Occipital lobe (tissue), 2 donors: ENCODE data around the gene SPOCK1. TPM values are rescaled to one million over a fixed set of nuclear protein-coding genes. Genes with fewer than 3 reads are reported as not detected.

Experiments
- DNase-seq: peaks from one replicate; lab custom pipeline; 2025; lab: John Stamatoyannopoulos, UW
- total RNA-seq: library from RNA; depleted of rRNA; stranded (reverse); fragments of >200 nt; gene quantifications from one replicate; pipeline ENCODE4 v1.2.3, GENCODE V29; 2014

SPOCK1 gene
- total RNA-seq, 1 donor from 2014 or later = 36.7 TPM

- DNase-seq = no peak
Measured at GRCh38 chr5:137365126-137365865, 133.8 kb downstream of the SPOCK1 start.

GRCh38 chr5:137361280-137361679 is 137.8 kb downstream of the SPOCK1 start:
- no peak for DNase-seq

- DNase-seq = no peak
Measured at GRCh38 chr5:137360607-137361006, 138.5 kb downstream of the SPOCK1 start.

GRCh38 chr5:137359941-137360340 is 139.2 kb downstream of the SPOCK1 start:
- no peak for DNase-seq

GRCh38 chr5:137357436-137357835 is 141.7 kb downstream of the SPOCK1 start:
- no peak for DNase-seq

- DNase-seq = no peak
Measured at GRCh38 chr5:137356127-137356526, 143.0 kb downstream of the SPOCK1 start.

- DNase-seq = no peak
Measured at GRCh38 chr5:137355708-137356107, 143.4 kb downstream of the SPOCK1 start.

GRCh38 chr5:137352095-137352494 is 147.0 kb downstream of the SPOCK1 start:
- no peak for DNase-seq

GRCh38 chr5:137350791-137351190 is 148.3 kb downstream of the SPOCK1 start:
- DNase-seq = no peak

- no peak for DNase-seq
Measured at GRCh38 chr5:137348759-137349158, 150.4 kb downstream of the SPOCK1 start.

GRCh38 chr5:137347865-137348264 is 151.3 kb downstream of the SPOCK1 start:
- DNase-seq = no peak

- no peak for DNase-seq
Measured at GRCh38 chr5:137346281-137346680, 152.8 kb downstream of the SPOCK1 start.

GRCh38 chr5:137345396-137345795 is 153.7 kb downstream of the SPOCK1 start:
- DNase-seq = no peak

GRCh38 chr5:137344723-137345322 is 154.3 kb downstream of the SPOCK1 start:
- DNase-seq = no peak

- DNase-seq = no peak
Measured at GRCh38 chr5:137344021-137344420, 155.1 kb downstream of the SPOCK1 start.

GRCh38 chr5:137342764-137343163 is 156.4 kb downstream of the SPOCK1 start:
- DNase-seq = no peak

GRCh38 chr5:137341831-137342230 is 157.3 kb downstream of the SPOCK1 start:
- no peak for DNase-seq

- no peak for DNase-seq
Measured at GRCh38 chr5:137340881-137341280, 158.2 kb downstream of the SPOCK1 start.

GRCh38 chr5:137336565-137337120 is 162.5 kb downstream of the SPOCK1 start:
- DNase-seq = no peak

GRCh38 chr5:137336161-137336560 is 163.0 kb downstream of the SPOCK1 start:
- no peak for DNase-seq

- DNase-seq = no peak
Measured at GRCh38 chr5:137335493-137335892, 163.6 kb downstream of the SPOCK1 start.

GRCh38 chr5:137333928-137334327 is 165.2 kb downstream of the SPOCK1 start:
- no peak for DNase-seq

GRCh38 chr5:137333475-137333874 is 165.7 kb downstream of the SPOCK1 start:
- no peak for DNase-seq
